Gastrocnemius medialis (tissue), 4 donors: ENCODE data around the gene PTPRC. TPM values are rescaled to one million over a fixed set of nuclear protein-coding genes. Genes with fewer than 3 reads are reported as not detected.
A peak's percentile ranks its signal among the peaks of the same experiment; 100 is the strongest.

Experiments used
- ATAC-seq, 2 donors: fragments of 150-250 bp; one replicate each; pipeline ENCODE4 v1.9.1; 2016
- DNase-seq, 2 donors: peaks; one replicate each; pipeline ENCODE4 v3.0.0-alpha.2; 2019
- H3K27ac ChIP-seq, 4 donors: fragments of 200-600 bp; sonication (generic); 1 replicate in 1 of 4; 2 replicates in 3 of 4; pipeline ENCODE4 v1.5.1; 2016 to 2018; ENCODE audit warnings: mild to moderate bottlenecking in 2 of 4, moderate library complexity in 1 of 4
- H3K27me3 ChIP-seq, 3 donors: fragments of 200-600 bp; sonication (generic) in 2 of 3; 1 replicate in 1 of 3; 2 replicates in 2 of 3; pipeline versions ENCODE4 v1.5.1 to v1.6.0; 2016 to 2019; ENCODE audit warnings: mild to moderate bottlenecking in 1 of 3, moderate library complexity in 1 of 3
- H3K36me3 ChIP-seq, 2 donors: fragments of 200-600 bp; sonication (generic) in 1 of 2; one replicate each; pipeline ENCODE4 v1.5.1; 2017 to 2018
- H3K4me1 ChIP-seq, 2 donors: fragments of 200-600 bp; sonication (generic) in 1 of 2; one replicate each; pipeline ENCODE4 v1.5.1; 2016 to 2017; ENCODE audit warnings: mild to moderate bottlenecking in 2 of 2
- H3K4me3 ChIP-seq, 4 donors: fragments of 200-600 bp; sonication (generic) in 3 of 4; 1 replicate in 1 of 4; 2 replicates in 3 of 4; pipeline ENCODE4 v1.5.1; 2016 to 2019; ENCODE audit warnings: mild to moderate bottlenecking in 2 of 4
- H3K9me3 ChIP-seq, 3 donors: fragments of 200-600 bp; sonication (generic) in 2 of 3; 1 replicate in 1 of 3; 2 replicates in 2 of 3; pipeline ENCODE4 v1.5.1; 2016 to 2019
- POLR2A ChIP-seq, 2 donors: fragments of 450-650 bp; IDR thresholded peaks; one replicate each; pipeline ENCODE4 v1.6.1; 2017; ENCODE audit warnings: antibody characterized with exemption in 2 of 2, mild to moderate bottlenecking in 2 of 2, moderate library complexity in 2 of 2
- in situ Hi-C, 4 donors: fragments of 200-750 bp; cut with MboI; loops; one replicate each; pipeline versions ENCODE4 v1.15.0 to v1.8.0; 2017; ENCODE audit warnings: low sequenced_read_pairs in 4 of 4
- intact Hi-C: fragments of 100-400 bp; cut with DNase I; formaldehyde crosslinking; loops from one replicate; pipeline ENCODE4 v1.15.1; 2023; ENCODE audit warnings: low total_unique reads
- total RNA-seq, 4 donors: library from RNA; depleted of rRNA; stranded (reverse); fragments of >200 nt; gene quantifications; one replicate each; pipeline versions ENCODE4 v1.1.0 to v1.2.3, GENCODE V29; 2016
- TF ChIP-seq, protein P1 (sequence below), 5 experiments: fragments of 450-650 bp in 3 of 5; fragments of 200-600 bp in 2 of 5; sonication (generic) in 2 of 5; IDR thresholded peaks in 4 of 5; conservative IDR thresholded peaks in 1 of 5; 1 replicate in 4 of 5; 2 replicates in 1 of 5; pipeline ENCODE4 v1.5.1; 2016 to 2019; ENCODE audit warnings: antibody characterized with exemption in 5 of 5, mild to moderate bottlenecking in 3 of 5, moderate library complexity in 3 of 5

PTPRC gene
- total RNA-seq, 4 donors from 2014 or later = 1.7 to 10.4 (median 5.3) TPM

DNA sequence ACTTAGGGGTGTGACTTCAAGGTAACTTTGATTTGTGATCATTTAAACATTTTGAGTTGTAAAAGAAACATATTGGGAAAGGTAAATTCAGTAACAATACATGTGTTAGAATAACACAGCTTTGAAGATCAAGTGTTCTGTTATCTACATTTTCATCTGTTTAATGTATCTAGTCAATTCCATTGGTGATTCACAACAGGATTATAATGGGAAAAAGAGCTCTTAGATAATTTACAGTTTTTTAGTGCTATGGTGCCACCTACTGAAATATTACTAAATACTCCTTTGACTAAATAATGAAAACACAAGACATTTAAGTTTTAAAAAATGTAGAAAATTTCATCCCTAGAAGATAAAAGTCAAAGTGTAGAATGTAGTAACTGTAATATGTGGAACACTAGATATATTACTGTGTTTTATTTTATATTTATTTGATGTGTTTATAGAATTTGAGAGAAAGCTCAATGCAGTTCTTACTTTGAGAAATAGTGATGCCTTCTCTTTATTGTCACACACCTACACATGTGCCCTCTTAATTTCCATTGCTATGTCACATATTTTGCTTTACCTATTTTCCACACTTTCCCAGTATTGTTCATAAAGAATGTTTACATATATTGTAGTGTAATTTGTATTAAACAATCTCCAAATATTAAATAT, 47.4 kb downstream of the PTPRC start:
- no peak overlapping the region for H3K27ac ChIP-seq
- TF ChIP-seq, protein P1, sequence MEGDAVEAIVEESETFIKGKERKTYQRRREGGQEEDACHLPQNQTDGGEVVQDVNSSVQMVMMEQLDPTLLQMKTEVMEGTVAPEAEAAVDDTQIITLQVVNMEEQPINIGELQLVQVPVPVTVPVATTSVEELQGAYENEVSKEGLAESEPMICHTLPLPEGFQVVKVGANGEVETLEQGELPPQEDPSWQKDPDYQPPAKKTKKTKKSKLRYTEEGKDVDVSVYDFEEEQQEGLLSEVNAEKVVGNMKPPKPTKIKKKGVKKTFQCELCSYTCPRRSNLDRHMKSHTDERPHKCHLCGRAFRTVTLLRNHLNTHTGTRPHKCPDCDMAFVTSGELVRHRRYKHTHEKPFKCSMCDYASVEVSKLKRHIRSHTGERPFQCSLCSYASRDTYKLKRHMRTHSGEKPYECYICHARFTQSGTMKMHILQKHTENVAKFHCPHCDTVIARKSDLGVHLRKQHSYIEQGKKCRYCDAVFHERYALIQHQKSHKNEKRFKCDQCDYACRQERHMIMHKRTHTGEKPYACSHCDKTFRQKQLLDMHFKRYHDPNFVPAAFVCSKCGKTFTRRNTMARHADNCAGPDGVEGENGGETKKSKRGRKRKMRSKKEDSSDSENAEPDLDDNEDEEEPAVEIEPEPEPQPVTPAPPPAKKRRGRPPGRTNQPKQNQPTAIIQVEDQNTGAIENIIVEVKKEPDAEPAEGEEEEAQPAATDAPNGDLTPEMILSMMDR (IDR thresholded peaks at IDR 0.05 in 4 of 5, conservative IDR thresholded peaks at IDR 0.05 in 1 of 5) = peak in 1 of 5 experiments; percentile 10
- TF ChIP-seq POLR2A (IDR thresholded peaks at IDR 0.05) = no peak
- no peaks in the 10 kb centered on the region for H3K9me3 ChIP-seq
- ATAC-seq (no peak), DNase-seq (no peak)
- H3K4me1 ChIP-seq = no peaks in the 10 kb centered on the region
- intact Hi-C loops = no loop called here
- no peaks in the 10 kb centered on the region for H3K36me3 ChIP-seq
- no peaks in the 10 kb centered on the region for H3K27me3 ChIP-seq
- no peak overlapping the region for H3K4me3 ChIP-seq
- in situ Hi-C loops = no loop called here

DNA sequence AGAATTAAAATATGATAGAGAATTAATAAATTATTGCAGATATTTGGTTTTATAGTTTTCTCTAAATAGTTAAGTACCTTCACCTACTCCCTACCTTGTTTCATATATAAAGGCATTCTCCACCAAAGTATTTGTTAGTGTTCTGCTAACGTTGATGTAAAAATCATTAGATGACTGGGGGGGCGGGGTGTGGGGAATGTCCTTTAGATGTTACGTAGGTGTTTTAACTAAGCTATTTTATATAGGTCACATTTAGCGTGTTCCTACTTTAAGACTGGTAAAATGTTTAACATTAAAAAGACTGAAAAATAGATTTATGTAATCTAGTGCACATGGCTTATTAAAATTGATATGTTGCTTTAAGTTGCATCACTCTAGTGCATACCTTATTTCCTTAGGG, 48.6 kb downstream of the PTPRC start:
- intact Hi-C loops = no loop called here
- TF ChIP-seq, protein P1 (IDR thresholded peaks at IDR 0.05 in 4 of 5, conservative IDR thresholded peaks at IDR 0.05 in 1 of 5) = no peak
- no peak for TF ChIP-seq POLR2A (IDR thresholded peaks at IDR 0.05)
- DNase-seq = no peak
- in situ Hi-C loops = no loop called here
- no peak for ATAC-seq
- Histone ChIP-seq H3K27ac (no peak overlapping the region), H3K9me3 (no peaks in the 10 kb centered on the region), H3K27me3 (no peaks in the 10 kb centered on the region), H3K4me3 (no peak overlapping the region), H3K36me3 (no peaks in the 10 kb centered on the region), H3K4me1 (no peaks in the 10 kb centered on the region)

DNA sequence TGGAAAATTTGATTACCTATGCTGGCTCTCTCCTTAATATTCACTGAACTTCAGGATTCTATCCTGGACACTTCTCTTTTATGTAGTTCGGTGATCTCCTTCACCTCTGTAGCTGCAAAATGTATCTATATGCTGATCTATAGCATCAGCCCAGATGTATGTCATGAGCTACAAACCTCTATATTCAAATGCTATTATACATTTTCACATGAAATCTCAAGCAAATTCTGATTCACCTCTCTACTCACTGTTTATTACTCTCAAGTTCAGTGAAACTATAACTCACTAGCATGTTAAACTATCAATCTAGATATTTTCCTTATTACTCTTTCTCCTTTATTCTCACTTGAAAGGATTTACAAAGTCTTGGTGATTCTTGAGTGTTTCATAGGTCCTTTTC, 52.2 kb downstream of the PTPRC start:
- in situ Hi-C loops (no loop called here), intact Hi-C loops (no loop called here)
- TF ChIP-seq POLR2A (IDR thresholded peaks at IDR 0.05) = no peak
- TF ChIP-seq, protein P1 (IDR thresholded peaks at IDR 0.05 in 4 of 5, conservative IDR thresholded peaks at IDR 0.05 in 1 of 5) = no peak
- ATAC-seq (no peak), DNase-seq (no peak)
- Histone ChIP-seq H3K4me1 (no peaks in the 10 kb centered on the region), H3K36me3 (no peaks in the 10 kb centered on the region), H3K9me3 (no peaks in the 10 kb centered on the region), H3K4me3 (no peak overlapping the region), H3K27me3 (no peaks in the 10 kb centered on the region), H3K27ac (no peak overlapping the region)

DNA sequence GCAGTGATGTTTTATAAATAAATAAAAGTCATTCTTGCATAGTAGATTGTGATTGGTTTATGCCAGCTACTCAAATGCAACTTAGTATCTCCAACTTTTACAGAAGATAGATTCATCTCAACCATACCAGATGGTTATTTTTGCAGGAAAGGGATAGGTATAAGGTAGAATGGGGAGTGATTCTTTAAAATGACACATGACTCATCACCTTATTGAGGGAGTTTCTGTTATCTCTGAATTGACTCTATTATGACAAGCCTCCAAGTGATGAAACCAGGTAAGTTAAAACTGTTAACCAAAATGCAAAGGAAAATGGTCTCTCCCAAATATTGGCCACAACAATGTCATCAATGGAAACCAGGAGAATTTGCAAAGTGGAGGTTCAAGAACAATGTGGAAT, 54.5 kb downstream of the PTPRC start:
- ATAC-seq = no peak
- Histone ChIP-seq H3K4me1 (no peaks in the 10 kb centered on the region), H3K27ac (no peak overlapping the region), H3K36me3 (no peaks in the 10 kb centered on the region), H3K9me3 (no peaks in the 10 kb centered on the region), H3K27me3 (no peaks in the 10 kb centered on the region), H3K4me3 (no peak overlapping the region)
- intact Hi-C loops = no loop called here
- TF ChIP-seq POLR2A (IDR thresholded peaks at IDR 0.05) = no peak
- TF ChIP-seq, protein P1 (IDR thresholded peaks at IDR 0.05 in 4 of 5, conservative IDR thresholded peaks at IDR 0.05 in 1 of 5) = no peak
- DNase-seq = no peak
- in situ Hi-C loops = no loop called here

DNA sequence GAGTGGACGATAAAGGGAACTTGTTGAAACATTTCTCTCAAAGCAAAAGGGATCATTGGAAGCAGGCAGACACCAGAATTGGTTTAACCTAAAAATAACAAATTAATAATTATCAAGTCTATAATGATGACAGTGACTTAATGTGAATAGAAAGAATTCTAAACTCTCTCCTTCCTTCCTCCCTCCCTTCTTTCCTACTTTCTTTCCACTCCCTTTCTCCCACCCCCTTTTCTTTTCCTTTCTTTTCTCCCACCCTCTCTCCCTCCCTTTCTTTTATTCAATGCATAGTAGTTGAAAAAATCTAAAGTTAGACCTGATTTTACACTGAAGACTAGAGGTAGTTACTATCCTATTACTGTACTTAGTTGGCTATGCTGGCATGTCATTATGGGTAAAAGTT, 55.7 kb downstream of the PTPRC start:
- Histone ChIP-seq H3K27me3 (no peaks in the 10 kb centered on the region), H3K4me1 (no peaks in the 10 kb centered on the region), H3K27ac (no peak overlapping the region), H3K36me3 (no peaks in the 10 kb centered on the region), H3K4me3 (no peak overlapping the region), H3K9me3 (no peaks in the 10 kb centered on the region)
- DNase-seq = no peak
- in situ Hi-C loops (no loop called here), intact Hi-C loops (no loop called here)
- ATAC-seq = no peak
- TF ChIP-seq, protein P1 (IDR thresholded peaks at IDR 0.05 in 4 of 5, conservative IDR thresholded peaks at IDR 0.05 in 1 of 5) = no peak
- no peak for TF ChIP-seq POLR2A (IDR thresholded peaks at IDR 0.05)
